Measurements from ENCODE around the gene EIF3D. TPM values are rescaled to one million over a fixed set of nuclear protein-coding genes. Genes with fewer than 3 reads are reported as not detected.

The EIF3D gene
- polyA plus RNA-seq, 3 donors: 102 to 244 (median 122) TPM

- Histone ChIP-seq H3K27ac (ENCODE audit: low read depth in 1 of 2, low read length in 2 of 2) (no peak overlapping the region), H3K4me1 (ENCODE audit: control insufficient read depth in 1 of 2, insufficient read depth in 2 of 2, low read length in 2 of 2) (peaks cover 57 to 60% of the 10 kb centered on the region in 2 donors), H3K9me3 (replicated peaks in 1 of 2; ENCODE audit: control insufficient read depth in 1 of 2, insufficient read depth in 1 of 2, low read length in 2 of 2) (no peaks in the 10 kb centered on the region), H4K20me1 (ENCODE audit: insufficient read depth, low read length) (peaks cover 65% of the 10 kb centered on the region), H2AFZ (ENCODE audit: insufficient read depth, low read depth, low read length, poor library complexity, severe bottlenecking) (no peak overlapping the region), H3K4me2 (replicated peaks; ENCODE audit: extremely low read depth, low read length, poor library complexity, severe bottlenecking) (no peak overlapping the region), H3K79me2 (ENCODE audit: insufficient read depth, low read length) (peaks cover 40% of the 10 kb centered on the region), H3K9ac (ENCODE audit: insufficient read depth, low read length, poor library complexity, severe bottlenecking) (no peak overlapping the region), H3K36me3 (replicated peaks in 1 of 2; ENCODE audit: control insufficient read depth in 1 of 2, insufficient read depth in 2 of 2, low read length in 2 of 2) (peaks cover 37 to 46% of the 10 kb centered on the region in 2 donors), H3K27me3 (ENCODE audit: control insufficient read depth in 2 of 2, insufficient read depth in 2 of 2, low read length in 2 of 2) (no peaks in the 10 kb centered on the region), H3K4me3 (replicated peaks in 1 of 3; ENCODE audit: low read depth in 2 of 3, low read length in 3 of 3) (no peak overlapping the region)
- peak; percentile 76 to 81 (median 76) for DNase-seq
- Mint-ChIP-seq H3K27me3 (ENCODE audit: low read depth in 3 of 3) (peaks cover 3 to 5% (median 3%) of the 10 kb centered on the region in 3 donors), H3K4me3 (no peak overlapping the region), H3K9me3 (no peaks in the 10 kb centered on the region), H3K27ac (peak overlapping the region in 1 of 7 donors; percentile 19), H3K4me1 (peaks cover 61% of the 10 kb centered on the region), H3K36me3 (peaks cover 54 to 68% of the 10 kb centered on the region in 2 donors)
- 53% methylated on average over 8 of the region's 14 CpGs for WGBS (ENCODE audit: insufficient coverage)
- TF ChIP-seq CTCF (IDR thresholded peaks at IDR 0.05): peak; percentile 92
- intact Hi-C loops (cut with micrococcal nuclease): loop anchor here (1.0 to 10.0 kb wide), 3 partner anchors 83 to 169 kb away; partner anchors contain the start of gene MYH9 (in 2 of the 2)
Observed at GRCh38 chr22:36470162-36470993, 58.6 kb downstream of the EIF3D start.

- Histone ChIP-seq H3K4me1 (ENCODE audit: control insufficient read depth in 1 of 2, insufficient read depth in 2 of 2, low read length in 2 of 2) (peaks cover 56 to 59% of the 10 kb centered on the region in 2 donors), H3K27ac (ENCODE audit: low read depth in 1 of 2, low read length in 2 of 2) (no peak overlapping the region), H3K36me3 (replicated peaks in 1 of 2; ENCODE audit: control insufficient read depth in 1 of 2, insufficient read depth in 2 of 2, low read length in 2 of 2) (peaks cover 26 to 35% of the 10 kb centered on the region in 2 donors), H3K9me3 (replicated peaks in 1 of 2; ENCODE audit: control insufficient read depth in 1 of 2, insufficient read depth in 1 of 2, low read length in 2 of 2) (no peaks in the 10 kb centered on the region), H3K4me2 (replicated peaks; ENCODE audit: extremely low read depth, low read length, poor library complexity, severe bottlenecking) (no peak overlapping the region), H3K79me2 (ENCODE audit: insufficient read depth, low read length) (peaks cover 31% of the 10 kb centered on the region), H2AFZ (ENCODE audit: insufficient read depth, low read depth, low read length, poor library complexity, severe bottlenecking) (no peak overlapping the region), H3K27me3 (ENCODE audit: control insufficient read depth in 2 of 2, insufficient read depth in 2 of 2, low read length in 2 of 2) (no peaks in the 10 kb centered on the region), H3K4me3 (replicated peaks in 1 of 3; ENCODE audit: low read depth in 2 of 3, low read length in 3 of 3) (no peak overlapping the region), H3K9ac (ENCODE audit: insufficient read depth, low read length, poor library complexity, severe bottlenecking) (no peak overlapping the region), H4K20me1 (ENCODE audit: insufficient read depth, low read length) (peaks cover 58% of the 10 kb centered on the region)
- H3K36me3 Mint-ChIP-seq: peaks cover 44 to 56% of the 10 kb centered on the region in 2 donors
- peaks cover 57% of the 10 kb centered on the region for H3K4me1 Mint-ChIP-seq
- H3K27ac Mint-ChIP-seq: peak overlapping the region in 1 of 7 donors; percentile 71
- no peak overlapping the region for H3K4me3 Mint-ChIP-seq
- 78% methylated on average over 14 of the region's 14 CpGs for WGBS (ENCODE audit: insufficient coverage)
- no peak for TF ChIP-seq CTCF (IDR thresholded peaks at IDR 0.05)
- H3K27me3 Mint-ChIP-seq (ENCODE audit: low read depth in 3 of 3): peaks cover 3 to 10% (median 6%) of the 10 kb centered on the region in 3 donors
- no peaks in the 10 kb centered on the region for H3K9me3 Mint-ChIP-seq
- intact Hi-C loops (cut with micrococcal nuclease): no loop called here
- DNase-seq: no peak
Observed at GRCh38 chr22:36469094-36469710, 59.8 kb downstream of the EIF3D start.

All from CD14-positive monocyte (primary cell).